ENCODE data around the gene ZNF662. TPM values are rescaled to one million over a fixed set of nuclear protein-coding genes. Genes with fewer than 3 reads are reported as not detected.

ZNF662 gene
- total RNA-seq: 1 to 10 TPM; 4.0 to 6.5 TPM

DNA sequence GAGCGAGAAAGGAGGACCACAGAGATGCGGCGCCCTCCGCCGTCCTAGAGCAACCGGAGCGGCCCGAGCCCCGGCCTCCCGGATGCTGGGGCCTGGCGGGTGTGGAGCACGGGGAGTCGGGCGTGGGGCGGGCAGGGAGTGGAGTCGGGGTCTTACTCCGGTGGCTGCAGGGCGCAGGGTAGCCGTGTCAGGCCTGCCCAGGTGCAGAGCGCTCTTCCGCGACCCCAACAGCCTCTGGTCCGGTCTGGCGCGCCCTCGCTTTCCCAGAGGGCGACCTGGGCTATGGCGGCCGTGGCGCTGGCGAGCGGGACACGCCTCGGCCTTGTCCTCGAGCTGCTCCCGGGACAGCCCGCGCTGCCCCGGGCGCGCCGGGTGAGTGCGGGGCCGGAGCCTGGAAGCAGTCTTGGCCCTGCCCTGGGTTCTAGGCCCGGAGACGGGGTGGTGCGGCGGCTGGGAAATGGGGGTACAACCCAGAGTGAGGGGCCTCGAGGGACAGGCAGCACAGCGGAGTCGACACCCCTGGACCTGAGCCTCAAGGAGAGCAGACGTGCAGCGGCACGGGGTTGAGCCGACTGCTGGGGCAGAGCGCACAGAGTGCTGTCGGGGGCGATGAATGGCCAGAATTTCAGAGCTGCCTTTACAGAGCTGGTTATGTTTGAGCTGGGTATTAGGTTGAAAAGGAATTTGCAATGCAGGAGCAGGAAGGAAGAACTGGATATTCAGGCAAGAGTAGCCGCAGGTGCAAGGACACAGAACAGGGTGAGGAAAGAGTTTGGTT is at the start of gene ZNF662:
ZNF662 (plus strand) TSS at position 73 of the 778 bp plus-strand sequence. CDS start 1,973 bp downstream, outside the sequence.
- ATAC-seq (peak; percentile 88), DNase-seq (peak; percentile 55 to 67 (median 64))
- TF ChIP-seq POLR2A (IDR thresholded peaks at IDR 0.05) (peak; percentile 36 to 73 (median 69)), CTCF (IDR thresholded peaks at IDR 0.05) (peak in 1 of 7 experiments; percentile 4)
- Histone ChIP-seq H3K27me3 (no peaks in the 10 kb centered on the region), H3K4me3 (peak within 1 kb of the TSS; percentile 53 to 67), H3K27ac (peak within 1 kb of the TSS; percentile 42 to 70 (median 54)), H3K36me3 (replicated peaks in 1 of 2; ENCODE audit: insufficient read depth in 1 of 2, low read depth in 2 of 2) (no peaks in the 10 kb centered on the region), H3K9me3 (peaks cover 0 to 5% (median 0%) of the 10 kb centered on the region in 3 donors), H3K4me1 (peaks cover 16% of the 10 kb centered on the region)
- intact Hi-C loops (cut with DNase I): no loop called here
- 1 to 15% methylated on average over 3 to 57 of the region's 59 CpGs for WGBS, 2 donors

DNA sequence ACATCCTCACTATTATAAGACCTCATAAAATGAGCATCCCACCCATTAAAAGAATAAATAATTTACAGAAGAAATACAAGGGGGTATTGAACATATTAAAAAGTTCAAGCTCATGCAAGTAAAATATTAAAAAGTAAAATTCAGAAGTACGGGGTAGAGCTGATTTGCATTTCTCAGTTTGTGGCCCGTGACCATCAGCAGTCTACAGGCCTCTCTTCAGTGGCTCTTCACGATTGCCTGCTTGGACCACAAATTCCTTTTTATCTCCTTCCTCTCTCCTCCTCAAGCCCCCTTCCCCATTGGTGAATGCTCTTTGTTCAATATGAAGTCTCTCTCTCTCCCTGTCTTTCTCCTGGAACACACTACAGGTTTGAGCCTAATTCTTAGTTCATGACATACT is 49.4 kb upstream of the ZNF662 start:
- Histone ChIP-seq H3K4me3 (no peak overlapping the region), H3K36me3 (replicated peaks in 1 of 2; ENCODE audit: insufficient read depth in 1 of 2, low read depth in 2 of 2) (no peaks in the 10 kb centered on the region), H3K27ac (no peak overlapping the region), H3K9me3 (no peaks in the 10 kb centered on the region), H3K27me3 (no peaks in the 10 kb centered on the region), H3K4me1 (peaks cover 9% of the 10 kb centered on the region)
- 95 to 96% methylated on average over 3 of the region's 3 CpGs for WGBS, 2 donors
- TF ChIP-seq POLR2A (IDR thresholded peaks at IDR 0.05): no peak
- no peak for TF ChIP-seq CTCF (IDR thresholded peaks at IDR 0.05)
- ATAC-seq (no peak), DNase-seq (no peak)
- intact Hi-C loops (cut with DNase I): no loop called here

GRCh38 chr3:42864321-42864950 is 41.5 kb upstream of the ZNF662 start:
- Histone ChIP-seq H3K9me3 (no peaks in the 10 kb centered on the region), H3K36me3 (replicated peaks in 1 of 2; ENCODE audit: insufficient read depth in 1 of 2, low read depth in 2 of 2) (no peaks in the 10 kb centered on the region), H3K4me1 (no peaks in the 10 kb centered on the region), H3K27me3 (no peaks in the 10 kb centered on the region), H3K4me3 (no peak overlapping the region), H3K27ac (no peak overlapping the region)
- ATAC-seq (no peak), DNase-seq (no peak)
- 88 to 94% methylated on average over 15 of the region's 15 CpGs for WGBS, 2 donors
- intact Hi-C loops (cut with DNase I): no loop called here
- TF ChIP-seq POLR2A (IDR thresholded peaks at IDR 0.05): no peak
- no peak for TF ChIP-seq CTCF (IDR thresholded peaks at IDR 0.05)

DNA sequence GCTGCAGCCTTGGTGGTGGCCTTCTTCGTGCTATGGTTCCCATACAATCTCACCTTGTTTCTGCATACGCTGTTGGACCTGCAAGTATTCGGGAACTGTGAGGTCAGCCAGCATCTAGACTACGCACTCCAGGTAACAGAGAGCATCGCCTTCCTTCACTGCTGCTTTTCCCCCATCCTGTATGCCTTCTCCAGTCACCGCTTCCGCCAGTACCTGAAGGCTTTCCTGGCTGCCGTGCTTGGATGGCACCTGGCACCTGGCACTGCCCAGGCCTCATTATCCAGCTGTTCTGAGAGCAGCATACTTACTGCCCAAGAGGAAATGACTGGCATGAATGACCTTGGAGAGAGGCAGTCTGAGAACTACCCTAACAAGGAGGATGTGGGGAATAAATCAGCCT is 40.7 kb upstream of the ZNF662 start:
- Histone ChIP-seq H3K27ac (no peak overlapping the region), H3K4me3 (no peak overlapping the region), H3K4me1 (no peaks in the 10 kb centered on the region), H3K9me3 (no peaks in the 10 kb centered on the region), H3K36me3 (replicated peaks in 1 of 2; ENCODE audit: insufficient read depth in 1 of 2, low read depth in 2 of 2) (no peaks in the 10 kb centered on the region), H3K27me3 (no peaks in the 10 kb centered on the region)
- WGBS, 2 donors: 91 to 94% methylated on average over 8 of the region's 8 CpGs
- intact Hi-C loops (cut with DNase I): no loop called here
- TF ChIP-seq POLR2A (IDR thresholded peaks at IDR 0.05) (no peak), CTCF (IDR thresholded peaks at IDR 0.05) (no peak)
- DNase-seq (no peak), ATAC-seq (no peak)
